Natural killer cell (primary cell): Measurements from ENCODE around the gene MRPS11. TPM values are rescaled to one million over a fixed set of nuclear protein-coding genes. Genes with fewer than 3 reads are reported as not detected.

Experiments
- ATAC-seq, 3 donors: fragments of 150-1000 bp in 2 of 3; fragments of 200-7000 bp in 1 of 3; cut with Tn5 transposase; 1 replicate in 1 of 3; 2 replicates in 2 of 3; pipeline ENCODE4 v1.10.0; 2021; ENCODE audit warnings: mild to moderate bottlenecking in 2 of 3, moderate library complexity in 2 of 3
- DNase-seq, 2 donors: peaks; one replicate each; pipeline versions ENCODE4 v3.0.0 to v3.0.0-alpha.2; 2013 to 2021; ENCODE audit warnings: mixed read lengths in 1 of 2
- H3K27ac ChIP-seq: one replicate; pipeline ENCODE4 v1.5.1; 2013; ENCODE audit warnings: mild to moderate bottlenecking, low read length
- H3K27me3 ChIP-seq: one replicate; pipeline ENCODE4 v1.6.1; 2013; ENCODE audit warnings: low read length; ENCODE audit not compliant: control insufficient read depth, insufficient read depth
- H3K36me3 ChIP-seq: one replicate; pipeline ENCODE4 v1.6.1; 2013; ENCODE audit warnings: low read length; ENCODE audit not compliant: control insufficient read depth, insufficient read depth
- H3K4me1 ChIP-seq: one replicate; pipeline ENCODE4 v1.6.1; 2013; ENCODE audit warnings: low read length; ENCODE audit not compliant: control insufficient read depth, insufficient read depth
- H3K4me3 ChIP-seq: one replicate; pipeline ENCODE4 v1.5.1; 2013; ENCODE audit warnings: low read length
- H3K9me3 ChIP-seq: one replicate; pipeline ENCODE4 v1.6.1; 2013; ENCODE audit warnings: low read length; ENCODE audit not compliant: control insufficient read depth, insufficient read depth
- H3K27ac Mint-ChIP-seq, 2 donors: one replicate each; pipeline ENCODE4 v1.8.0; 2022; ENCODE audit warnings: mild to moderate bottlenecking in 2 of 2, mixed read lengths in 2 of 2, moderate library complexity in 1 of 2
- H3K27me3 Mint-ChIP-seq, 2 donors: one replicate each; pipeline ENCODE4 v1.8.0; 2022; ENCODE audit warnings: low read depth in 2 of 2, mixed read lengths in 2 of 2
- H3K36me3 Mint-ChIP-seq: one replicate; pipeline ENCODE4 v1.8.0; 2022; ENCODE audit warnings: mixed read lengths
- H3K4me1 Mint-ChIP-seq, 2 donors: one replicate each; pipeline ENCODE4 v1.8.0; 2022; ENCODE audit warnings: mixed read lengths in 2 of 2
- H3K4me3 Mint-ChIP-seq: one replicate; pipeline ENCODE4 v1.8.0; 2022; ENCODE audit warnings: mild to moderate bottlenecking, moderate library complexity, mixed read lengths
- H3K9me3 Mint-ChIP-seq, 2 donors: one replicate each; pipeline ENCODE4 v1.8.0; 2022; ENCODE audit warnings: mixed read lengths in 2 of 2
- WGBS: methylation state at CpG from one replicate; pipeline ENCODE4 v1.1.7; 2013; ENCODE audit warnings: missing lambda C conversion rate; ENCODE audit not compliant: insufficient coverage; 5-methylcytosine and 5-hydroxymethylcytosine counted together
- intact Hi-C: fragments of 100-400 bp; cut with micrococcal nuclease; formaldehyde crosslinking; loops from one replicate; pipeline ENCODE4 v1.14.2; 2022
- total RNA-seq, 4 donors: library from RNA; stranded (reverse); fragments of 120-200 nt in 1 of 4; gene quantifications; one replicate each; pipeline versions ENCODE4 v1.2.3 to v1.2.4, GENCODE V29; 2013 to 2022
- TF ChIP-seq, protein P1 (sequence below): fragments of 200-600 bp; IDR thresholded peaks from one replicate; pipeline ENCODE4 v1.8.0; 2022; ENCODE audit warnings: antibody characterized with exemption

Gene MRPS11
- total RNA-seq, 3 donors from 2014 or later (not counting 1 experiment from before 2014, with no cell fraction given), result 17.0 to 27.6 (median 22.4) TPM

DNA sequence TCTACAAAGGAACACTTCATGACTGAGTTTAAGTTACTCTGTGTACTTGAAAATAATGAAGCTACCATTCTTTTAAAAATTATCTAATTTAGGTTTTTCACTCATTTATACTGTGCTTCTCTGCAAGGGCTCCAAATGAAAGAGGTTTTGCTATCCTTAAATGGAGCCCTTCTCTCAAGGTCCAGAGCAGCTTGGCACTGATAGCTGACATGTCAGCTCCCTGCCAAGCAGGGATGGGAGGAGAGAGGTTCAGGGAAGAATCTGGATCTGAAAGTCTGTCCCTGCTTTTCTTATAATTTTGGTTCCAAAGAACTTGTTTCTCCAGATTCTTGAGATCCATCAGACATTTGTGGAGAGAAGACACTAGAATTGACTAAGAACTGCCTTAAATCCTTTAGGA lies 39.1 kb downstream of the MRPS11 start:
- H3K27ac Mint-ChIP-seq, result no peak overlapping the region
- Histone ChIP-seq H3K4me3 (no peak overlapping the region), H3K9me3 (no peaks in the 10 kb centered on the region), H3K27me3 (no peaks in the 10 kb centered on the region), H3K4me1 (no peaks in the 10 kb centered on the region), H3K27ac (no peak overlapping the region), H3K36me3 (peaks cover 12% of the 10 kb centered on the region)
- ATAC-seq (no peak), DNase-seq (no peak)
- H3K4me1 Mint-ChIP-seq, result no peaks in the 10 kb centered on the region
- TF ChIP-seq, protein P1, sequence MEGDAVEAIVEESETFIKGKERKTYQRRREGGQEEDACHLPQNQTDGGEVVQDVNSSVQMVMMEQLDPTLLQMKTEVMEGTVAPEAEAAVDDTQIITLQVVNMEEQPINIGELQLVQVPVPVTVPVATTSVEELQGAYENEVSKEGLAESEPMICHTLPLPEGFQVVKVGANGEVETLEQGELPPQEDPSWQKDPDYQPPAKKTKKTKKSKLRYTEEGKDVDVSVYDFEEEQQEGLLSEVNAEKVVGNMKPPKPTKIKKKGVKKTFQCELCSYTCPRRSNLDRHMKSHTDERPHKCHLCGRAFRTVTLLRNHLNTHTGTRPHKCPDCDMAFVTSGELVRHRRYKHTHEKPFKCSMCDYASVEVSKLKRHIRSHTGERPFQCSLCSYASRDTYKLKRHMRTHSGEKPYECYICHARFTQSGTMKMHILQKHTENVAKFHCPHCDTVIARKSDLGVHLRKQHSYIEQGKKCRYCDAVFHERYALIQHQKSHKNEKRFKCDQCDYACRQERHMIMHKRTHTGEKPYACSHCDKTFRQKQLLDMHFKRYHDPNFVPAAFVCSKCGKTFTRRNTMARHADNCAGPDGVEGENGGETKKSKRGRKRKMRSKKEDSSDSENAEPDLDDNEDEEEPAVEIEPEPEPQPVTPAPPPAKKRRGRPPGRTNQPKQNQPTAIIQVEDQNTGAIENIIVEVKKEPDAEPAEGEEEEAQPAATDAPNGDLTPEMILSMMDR, result no peak
- peaks cover 15% of the 10 kb centered on the region for H3K36me3 Mint-ChIP-seq
- intact Hi-C loops, result no loop called here
- no peak overlapping the region for H3K4me3 Mint-ChIP-seq
- no peaks in the 10 kb centered on the region for H3K9me3 Mint-ChIP-seq
- H3K27me3 Mint-ChIP-seq, result no peaks in the 10 kb centered on the region

DNA sequence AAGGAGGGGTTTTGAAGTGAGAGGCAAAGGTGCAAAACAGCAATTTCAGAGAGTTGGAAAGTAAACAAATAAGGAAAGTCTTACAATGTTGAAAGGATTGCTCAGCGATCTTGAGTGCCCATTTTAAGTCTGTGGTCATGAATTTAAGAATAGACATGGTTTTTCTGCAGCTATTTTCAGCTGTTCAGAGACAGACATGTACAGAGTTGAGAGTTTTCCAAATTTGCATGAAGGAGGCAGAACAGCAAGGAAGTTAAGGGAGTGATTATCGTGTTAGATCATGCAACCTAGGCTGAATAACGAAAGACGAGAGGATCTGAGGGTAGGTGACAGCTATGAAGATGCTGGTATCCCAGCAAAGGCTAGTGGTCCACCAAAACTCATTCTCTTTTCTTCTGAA lies 41.8 kb downstream of the MRPS11 start:
- WGBS, result 90% methylated on average over 4 of the region's 4 CpGs
- Mint-ChIP-seq H3K27ac (no peak overlapping the region), H3K27me3 (no peaks in the 10 kb centered on the region), H3K4me3 (no peak overlapping the region), H3K9me3 (no peaks in the 10 kb centered on the region), H3K4me1 (no peaks in the 10 kb centered on the region), H3K36me3 (peaks cover 26% of the 10 kb centered on the region)
- no peaks in the 10 kb centered on the region for H3K27me3 ChIP-seq
- DNase-seq (no peak), ATAC-seq (no peak)
- intact Hi-C loops, result no loop called here
- no peaks in the 10 kb centered on the region for H3K4me1 ChIP-seq
- H3K4me3 ChIP-seq, result no peak overlapping the region
- peaks cover 20% of the 10 kb centered on the region for H3K36me3 ChIP-seq
- H3K27ac ChIP-seq, result no peak overlapping the region
- no peaks in the 10 kb centered on the region for H3K9me3 ChIP-seq
- TF ChIP-seq, protein P1, result no peak

DNA sequence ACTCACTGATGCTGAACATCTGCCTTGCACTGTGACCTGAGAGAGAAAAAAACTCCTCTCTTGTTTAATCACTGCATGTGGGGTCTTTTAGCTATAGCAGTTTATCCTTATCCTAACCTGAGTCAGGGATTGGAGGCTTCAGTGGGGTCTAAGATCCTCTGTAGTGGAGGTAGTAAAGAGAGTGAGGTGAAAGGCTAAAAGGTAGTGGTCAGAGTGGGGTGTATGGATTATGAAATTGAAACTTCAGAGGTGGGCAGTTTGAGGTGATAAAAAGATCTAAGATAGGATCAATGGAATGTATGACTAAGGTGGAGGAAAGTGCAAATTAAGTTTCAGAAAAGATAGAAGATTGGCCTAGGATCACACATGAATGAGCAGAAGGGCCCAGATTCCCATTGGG lies 42.5 kb downstream of the MRPS11 start:
- Mint-ChIP-seq H3K27ac (no peak overlapping the region), H3K27me3 (no peaks in the 10 kb centered on the region), H3K4me3 (no peak overlapping the region), H3K36me3 (peaks cover 23% of the 10 kb centered on the region), H3K9me3 (no peaks in the 10 kb centered on the region), H3K4me1 (no peaks in the 10 kb centered on the region)
- Histone ChIP-seq H3K4me3 (no peak overlapping the region), H3K4me1 (no peaks in the 10 kb centered on the region), H3K36me3 (peaks cover 20% of the 10 kb centered on the region), H3K27me3 (no peaks in the 10 kb centered on the region), H3K27ac (no peak overlapping the region), H3K9me3 (no peaks in the 10 kb centered on the region)
- ATAC-seq (no peak), DNase-seq (no peak)
- intact Hi-C loops, result no loop called here
- TF ChIP-seq, protein P1, result no peak

DNA sequence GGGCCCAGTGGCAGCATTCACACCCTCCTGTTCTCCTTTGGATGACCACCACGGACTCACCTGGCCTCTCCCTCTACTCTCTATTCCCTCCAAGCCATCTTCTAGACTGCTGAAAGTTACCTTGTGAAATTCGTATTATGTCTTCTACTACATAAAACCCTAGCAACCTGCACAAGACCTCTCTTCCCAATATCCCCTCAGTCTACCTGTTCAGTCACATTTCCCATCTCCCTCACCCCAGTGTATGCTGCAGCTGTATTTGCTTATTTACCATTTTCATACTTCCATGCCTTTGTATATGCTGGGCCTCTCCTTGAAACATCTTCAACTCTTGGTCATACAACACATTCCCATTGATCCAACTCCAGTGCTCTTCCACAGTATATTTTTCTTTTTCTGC lies 43.7 kb downstream of the MRPS11 start:
- ATAC-seq, result no peak

More for the DNA sequence above, 43.7 kb downstream of the MRPS11 start:
- no peak for DNase-seq
- Histone ChIP-seq H3K36me3 (peaks cover 24% of the 10 kb centered on the region), H3K4me3 (no peak overlapping the region), H3K27ac (no peak overlapping the region), H3K4me1 (no peaks in the 10 kb centered on the region), H3K27me3 (no peaks in the 10 kb centered on the region), H3K9me3 (no peaks in the 10 kb centered on the region)
- WGBS, result 90% methylated on average over 2 of the region's 2 CpGs
- H3K4me3 Mint-ChIP-seq, result no peak overlapping the region
- TF ChIP-seq, protein P1, result no peak
- H3K36me3 Mint-ChIP-seq, result peaks cover 18% of the 10 kb centered on the region
- H3K9me3 Mint-ChIP-seq, result no peaks in the 10 kb centered on the region
- H3K27ac Mint-ChIP-seq, result no peak overlapping the region
- no peaks in the 10 kb centered on the region for H3K27me3 Mint-ChIP-seq
- intact Hi-C loops, result no loop called here
- no peaks in the 10 kb centered on the region for H3K4me1 Mint-ChIP-seq
